ENCODE measurements around the gene CTDSPL2.
"Not testable (repeated sequence)": the region's sequence is repeated elsewhere in the genome, so short reads cannot be mapped to it uniquely, and the experiment has no call there.

CTDSPL2 gene

GRCh38 chr15:44441095-44441501 is 13.7 kb downstream of the CTDSPL2 start:
- ChIA-PET CTCF (interaction anchor here (0.9 kb wide), 1 partner anchor 13 kb away, joined by 3 read pairs; the partner anchor contains the start of gene CTDSPL2), POLR2A (interaction anchor here (0.6 kb wide), 1 partner anchor 74 kb away, joined by 4 read pairs; no protein-coding TSS in a partner anchor)
- TF ChIP-seq CTCF (IDR thresholded peaks at IDR 0.05; ENCODE audit: insufficient read depth, low read length, missing control alignments), result no peak
- DNase-seq (ENCODE audit: low read depth, low spot score), result no peak
- no peak overlapping the region for H3K4me3 ChIP-seq (ENCODE audit: low read depth, low read length)

GRCh38 chr15:44443515-44443914 is 16.1 kb downstream of the CTDSPL2 start:
- no peak for TF ChIP-seq CTCF (IDR thresholded peaks at IDR 0.05; ENCODE audit: insufficient read depth, low read length, missing control alignments)
- ChIA-PET CTCF (no interaction called here), POLR2A (no interaction called here)
- no peak for DNase-seq (ENCODE audit: low read depth, low spot score)
- H3K4me3 ChIP-seq (ENCODE audit: low read depth, low read length), result no peak overlapping the region

GRCh38 chr15:44447772-44448376 is 20.4 kb downstream of the CTDSPL2 start:
- POLR2A ChIA-PET, result no interaction called here
- no peak for DNase-seq (ENCODE audit: low read depth, low spot score)

GRCh38 chr15:44450172-44450571 is 22.7 kb downstream of the CTDSPL2 start:
- ChIA-PET POLR2A (no interaction called here), CTCF (no interaction called here)
- TF ChIP-seq CTCF (IDR thresholded peaks at IDR 0.05; ENCODE audit: insufficient read depth, low read length, missing control alignments), result no peak
- DNase-seq (ENCODE audit: low read depth, low spot score), result no peak
- no peak overlapping the region for H3K4me3 ChIP-seq (ENCODE audit: low read depth, low read length)

More at GRCh38 chr15:44447772-44448376, 20.4 kb downstream of the CTDSPL2 start:
- CTCF ChIA-PET, result no interaction called here
- no peak overlapping the region for H3K4me3 ChIP-seq (ENCODE audit: low read depth, low read length)
- TF ChIP-seq CTCF (IDR thresholded peaks at IDR 0.05; ENCODE audit: insufficient read depth, low read length, missing control alignments), result no peak

GRCh38 chr15:44453578-44454283 is 26.3 kb downstream of the CTDSPL2 start:
- CTCF ChIA-PET, result not testable (repeated sequence)

GRCh38 chr15:44458429-44458828 is 31.0 kb downstream of the CTDSPL2 start:
- no peak for TF ChIP-seq CTCF (IDR thresholded peaks at IDR 0.05; ENCODE audit: insufficient read depth, low read length, missing control alignments)

More at GRCh38 chr15:44453578-44454283, 26.3 kb downstream of the CTDSPL2 start:
- H3K4me3 ChIP-seq (ENCODE audit: low read depth, low read length); POLR2A ChIA-PET; DNase-seq (ENCODE audit: low read depth, low spot score): not testable (repeated sequence)

More at GRCh38 chr15:44458429-44458828, 31.0 kb downstream of the CTDSPL2 start:
- DNase-seq (ENCODE audit: low read depth, low spot score), result no peak
- no peak overlapping the region for H3K4me3 ChIP-seq (ENCODE audit: low read depth, low read length)
- POLR2A ChIA-PET, result no interaction called here
- CTCF ChIA-PET, result interaction anchor here (1.2 to 1.7 kb wide), 2 partner anchors 9 to 10 kb away, joined by 4 to 5 read pairs; no protein-coding TSS in a partner anchor

Data from AG04449 (cell line).